IPS DF 4.7 (cell line): ENCODE data around the gene YARS1.
"Not testable (repeated sequence)": the region's sequence is repeated elsewhere in the genome, so short reads cannot be mapped to it uniquely, and the experiment has no call there.

Experiments used
- DNase-seq: peaks from one replicate; pipeline ENCODE4 v3.0.0-alpha.2; 2013; ENCODE audit warnings: low spot score; ENCODE audit errors: extremely low read depth

Gene YARS1

GRCh38 chr1:32817815-32818786, 943 bp upstream of the YARS1 start:
- DNase-seq, result no peak

- DNase-seq, result no peak
Measured at GRCh38 chr1:32816676-32817158, 441 bp downstream of the YARS1 start.

DNA sequence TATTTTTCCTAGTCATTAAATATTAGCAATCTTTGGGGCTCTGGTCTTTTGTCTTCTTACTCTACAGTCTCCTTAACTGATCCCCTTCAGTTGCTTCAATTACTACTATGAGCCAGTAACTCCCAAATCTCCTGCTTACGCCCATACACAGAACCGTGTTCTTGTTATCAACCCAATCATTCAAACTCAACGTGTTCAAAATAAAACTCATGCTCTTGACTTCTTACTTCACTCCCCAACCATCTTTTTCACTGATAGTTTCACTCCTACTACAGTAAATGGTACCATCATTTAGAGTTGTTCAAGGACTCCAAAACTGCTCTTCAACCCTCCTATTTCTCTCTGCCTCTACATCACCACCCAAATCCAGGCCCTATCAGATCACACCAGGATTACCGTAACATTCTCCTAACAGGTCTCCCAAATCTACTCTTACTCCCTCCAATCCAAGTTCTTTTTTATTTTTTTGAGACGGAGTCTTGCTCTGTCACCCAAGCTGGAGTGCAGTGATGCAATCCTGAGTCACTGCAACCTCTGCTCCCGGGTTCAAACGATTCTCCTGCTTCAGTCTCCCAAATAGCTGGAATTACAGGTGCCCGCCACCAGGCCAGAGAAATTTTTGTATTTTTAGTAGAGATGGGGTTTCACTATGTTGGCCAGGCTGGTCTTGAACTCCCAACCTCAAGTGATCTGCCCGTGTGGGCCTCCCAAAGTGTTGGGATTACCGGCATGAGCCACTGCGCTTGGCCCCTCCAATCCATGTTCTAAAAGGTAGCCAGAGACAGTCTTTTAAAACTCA, 3.0 kb downstream of the YARS1 start:
- DNase-seq, result no peak

GRCh38 chr1:32811917-32812316, 5.2 kb downstream of the YARS1 start:
- no peak for DNase-seq

DNA sequence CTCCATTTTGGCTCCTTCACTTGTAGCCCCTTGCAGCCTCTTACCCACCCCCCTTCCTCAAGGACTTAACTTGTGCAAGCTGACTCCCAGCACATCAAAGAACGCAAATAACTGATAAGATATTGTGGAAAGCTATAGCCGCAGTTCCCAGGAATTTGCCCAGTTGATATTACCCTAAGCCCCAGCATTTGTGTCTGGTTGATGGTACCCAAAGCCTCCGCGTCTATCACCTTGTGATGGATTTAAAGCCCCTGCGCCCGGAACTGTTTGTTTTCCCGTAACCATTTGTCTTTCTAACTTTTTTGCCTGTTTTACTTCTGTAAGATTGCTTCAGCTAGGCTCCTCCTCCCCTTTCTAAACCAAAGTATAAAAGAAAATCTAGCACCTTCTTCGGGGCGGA, 5.9 kb downstream of the YARS1 start:
- no peak for DNase-seq

DNA sequence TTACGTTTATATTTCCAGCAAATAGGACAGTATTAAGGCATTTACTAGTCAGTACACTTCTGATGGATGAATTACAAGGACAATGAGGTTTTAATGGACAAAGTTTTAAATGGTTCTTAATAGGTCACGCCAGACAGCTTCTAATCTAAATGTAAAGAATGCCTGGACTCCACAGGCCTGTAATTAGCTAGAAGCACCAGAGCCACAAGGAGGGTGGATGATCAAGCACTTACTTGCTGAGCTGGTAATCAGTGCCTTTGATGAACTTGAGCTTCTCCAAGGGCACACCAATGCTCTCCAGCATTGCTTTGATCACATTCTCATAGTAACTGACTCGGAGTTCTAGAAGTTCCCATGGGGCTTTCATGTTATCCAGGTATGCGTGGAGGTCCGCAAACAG, 6.8 kb downstream of the YARS1 start:
- no peak for DNase-seq

DNA sequence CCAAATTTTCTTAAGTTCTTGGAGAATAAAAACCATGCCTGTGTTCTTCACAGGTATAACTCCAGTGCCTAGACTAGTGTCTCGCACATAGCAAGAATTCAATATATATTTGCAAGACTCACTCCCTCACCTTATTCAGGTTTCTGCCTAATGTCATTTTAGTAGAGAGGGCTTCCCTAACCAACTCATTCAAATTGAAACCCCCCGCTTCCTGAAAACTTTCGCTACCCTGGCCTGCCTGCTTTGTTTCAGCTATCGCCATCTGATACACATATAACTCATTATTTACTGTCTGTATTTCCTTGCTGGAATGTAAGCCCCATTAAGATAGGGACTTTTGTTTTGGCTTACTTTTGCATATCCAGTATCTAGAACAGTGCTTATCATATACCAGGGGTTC, 8.6 kb downstream of the YARS1 start:
- DNase-seq, result no peak

DNA sequence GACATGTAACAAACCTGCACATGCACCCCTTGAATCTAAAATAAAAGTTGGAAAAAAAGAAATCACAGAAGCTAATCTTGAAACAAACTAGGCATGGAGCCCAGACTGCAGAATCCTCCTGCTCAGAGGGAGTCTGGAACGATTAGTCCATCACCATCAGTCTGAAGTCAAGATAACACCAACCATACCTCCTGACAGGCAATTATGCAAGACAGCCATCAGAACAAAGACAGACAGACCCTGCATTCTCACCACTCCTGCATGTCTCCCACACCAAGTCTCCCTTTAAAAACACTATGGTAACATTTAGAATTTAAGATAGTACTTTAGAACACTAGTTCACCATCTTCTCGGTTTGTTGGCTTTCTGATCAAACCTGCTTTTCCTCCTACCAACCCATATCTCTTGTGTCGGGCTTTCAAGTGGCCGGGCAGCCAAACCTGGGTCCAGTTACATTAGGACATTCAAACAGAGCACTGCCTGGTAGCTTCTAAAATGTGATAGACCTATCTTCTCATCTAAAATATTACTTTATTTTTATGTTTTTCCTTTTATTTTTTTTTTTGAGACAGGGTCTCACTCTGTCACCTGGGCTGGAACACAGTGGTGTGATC, 10.1 kb downstream of the YARS1 start:
- no peak for DNase-seq

- DNase-seq, result no peak
Measured at GRCh38 chr1:32806290-32806689, 10.9 kb downstream of the YARS1 start.

- DNase-seq, result not testable (repeated sequence)
Measured at GRCh38 chr1:32804460-32804859, 12.7 kb downstream of the YARS1 start.

DNA sequence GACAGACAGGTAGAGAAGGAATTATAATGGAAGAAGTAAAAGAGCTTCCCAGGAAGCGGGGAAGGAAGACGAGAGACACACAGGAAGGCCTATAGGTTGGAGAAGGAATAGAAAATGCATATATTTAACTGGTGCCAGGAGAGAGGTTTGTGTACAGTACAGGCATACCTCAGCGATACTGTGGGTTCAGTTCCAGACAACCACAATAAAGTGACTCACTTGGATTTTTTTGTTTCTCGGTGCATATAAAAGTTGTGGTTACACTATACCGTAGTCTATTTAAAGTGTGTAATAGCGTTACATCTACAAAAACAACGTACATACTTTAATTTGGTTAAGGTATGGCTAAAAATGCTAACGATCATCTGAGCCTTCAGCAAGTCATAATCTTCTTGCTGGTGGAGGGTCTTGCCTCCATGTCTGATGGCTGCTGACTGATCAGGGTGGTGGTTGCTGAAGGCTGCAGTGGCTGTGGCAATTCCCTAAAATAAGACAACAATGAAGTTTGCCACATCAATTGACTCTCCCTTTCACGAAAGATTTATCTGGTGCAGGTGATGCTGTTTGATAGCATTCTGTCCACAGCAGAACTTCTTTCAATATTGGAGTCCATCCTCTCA, 16.0 kb downstream of the YARS1 start:
- no peak for DNase-seq

- no peak for DNase-seq
Measured at GRCh38 chr1:32798679-32799416, 18.3 kb downstream of the YARS1 start.

DNA sequence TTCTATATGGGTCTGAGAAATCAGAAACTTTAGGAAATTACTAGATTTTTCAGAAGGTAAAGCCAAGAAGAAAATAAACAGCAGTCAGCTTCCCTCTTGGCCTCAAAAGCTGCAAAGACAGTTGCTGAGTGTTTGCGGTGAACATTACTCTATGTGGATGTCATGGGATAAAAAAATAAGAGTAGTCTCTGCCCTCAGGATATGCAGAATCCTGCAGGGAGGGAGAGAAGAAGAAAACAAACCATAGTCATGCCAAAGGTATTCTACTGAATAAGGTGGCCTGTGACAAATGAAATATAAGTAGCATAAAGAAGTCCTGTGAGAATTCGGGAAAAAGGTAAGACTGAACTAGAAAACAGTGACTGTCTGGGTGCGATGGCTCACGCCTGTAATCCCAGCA, 19.0 kb downstream of the YARS1 start:
- no peak for DNase-seq

GRCh38 chr1:32797456-32797855, 19.7 kb downstream of the YARS1 start:
- DNase-seq, result no peak

GRCh38 chr1:32795763-32796162, 21.4 kb downstream of the YARS1 start:
- DNase-seq, result not testable (repeated sequence)

GRCh38 chr1:32791881-32792280, 25.3 kb downstream of the YARS1 start:
- DNase-seq, result no peak

DNA sequence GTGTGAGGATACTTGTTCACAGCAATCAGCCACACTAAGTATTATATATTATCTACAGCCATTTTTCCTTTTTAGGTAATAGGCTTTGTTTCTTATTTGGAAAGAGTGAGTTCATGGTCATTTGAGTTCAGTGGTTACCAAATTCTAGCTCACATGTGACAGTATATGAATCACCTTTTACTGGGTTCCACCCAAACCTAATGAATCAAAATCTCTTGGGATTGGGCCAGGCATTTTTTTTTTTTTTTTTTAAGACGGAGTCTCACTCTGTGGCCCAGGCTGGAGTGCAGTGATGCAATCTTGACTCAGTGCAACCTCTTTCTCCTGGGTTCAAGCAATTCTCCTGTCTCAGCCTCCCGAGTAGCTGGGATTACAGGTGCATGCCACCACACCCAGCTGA, 27.8 kb downstream of the YARS1 start:
- not testable (repeated sequence) for DNase-seq

DNA sequence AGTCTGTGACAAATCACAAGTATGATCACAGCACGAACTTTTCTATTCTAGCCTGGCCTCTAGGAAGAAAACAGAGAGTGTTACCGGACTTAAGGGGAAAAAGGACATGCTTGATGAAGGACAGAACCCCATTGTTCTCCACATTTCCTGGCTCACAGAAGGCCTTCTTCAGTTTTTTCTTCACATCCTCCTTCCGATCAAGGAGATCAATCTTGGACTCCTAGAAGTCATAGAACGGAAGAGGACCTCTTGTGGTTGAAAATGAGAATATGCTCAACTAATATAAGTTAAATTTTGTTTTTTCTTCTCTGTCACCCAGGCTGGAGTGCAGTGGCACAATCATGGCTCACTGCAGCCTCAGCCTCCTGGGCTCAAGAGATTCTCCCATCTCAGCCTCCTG, 30.3 kb downstream of the YARS1 start:
- no peak for DNase-seq

DNA sequence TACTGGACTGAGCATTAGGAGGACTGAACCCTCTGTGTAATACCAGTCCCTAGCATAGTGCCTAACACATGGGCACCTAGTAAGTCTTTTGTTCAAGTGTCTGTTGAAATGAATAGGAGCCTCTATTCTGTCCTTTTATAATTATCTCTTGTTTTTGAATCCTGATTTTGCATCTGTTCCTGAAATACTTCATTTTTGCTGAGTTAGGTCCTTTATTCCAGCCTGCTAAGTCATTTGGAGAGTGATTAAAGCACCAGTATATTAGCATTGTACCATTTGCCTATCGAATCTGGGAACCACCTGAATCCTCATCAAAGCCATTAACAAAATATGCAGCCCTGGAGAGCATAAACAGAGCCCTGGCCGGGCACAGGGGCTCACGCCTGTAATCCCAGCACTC, 32.3 kb downstream of the YARS1 start:
- no peak for DNase-seq

DNA sequence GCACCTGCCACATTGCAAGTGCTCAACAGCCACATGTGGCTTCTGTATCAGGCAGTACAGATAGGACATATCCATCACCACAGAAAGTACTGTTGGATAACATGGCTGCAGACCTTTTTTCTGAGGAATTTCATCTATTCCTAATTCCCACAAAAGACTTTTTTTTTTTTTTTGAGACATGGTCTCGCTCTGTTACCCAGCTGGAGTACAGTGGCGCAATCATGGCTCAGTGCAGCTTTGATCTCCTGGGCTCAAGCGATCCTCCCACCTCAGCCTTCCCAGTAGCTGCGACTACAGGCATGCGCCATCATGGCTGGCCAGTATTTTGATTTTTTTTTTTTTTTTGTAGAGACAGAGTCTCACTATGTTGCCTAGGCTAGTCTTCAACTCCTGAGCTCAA, 33.3 kb downstream of the YARS1 start:
- no peak for DNase-seq

GRCh38 chr1:32782086-32782485, 35.1 kb downstream of the YARS1 start:
- no peak for DNase-seq
